ENCODE measurements around the gene LORICRIN.

The LORICRIN gene

GRCh38 chr1:153232553-153232952 is 26.9 kb upstream of the LORICRIN start:
- TF ChIP-seq, protein P1, sequence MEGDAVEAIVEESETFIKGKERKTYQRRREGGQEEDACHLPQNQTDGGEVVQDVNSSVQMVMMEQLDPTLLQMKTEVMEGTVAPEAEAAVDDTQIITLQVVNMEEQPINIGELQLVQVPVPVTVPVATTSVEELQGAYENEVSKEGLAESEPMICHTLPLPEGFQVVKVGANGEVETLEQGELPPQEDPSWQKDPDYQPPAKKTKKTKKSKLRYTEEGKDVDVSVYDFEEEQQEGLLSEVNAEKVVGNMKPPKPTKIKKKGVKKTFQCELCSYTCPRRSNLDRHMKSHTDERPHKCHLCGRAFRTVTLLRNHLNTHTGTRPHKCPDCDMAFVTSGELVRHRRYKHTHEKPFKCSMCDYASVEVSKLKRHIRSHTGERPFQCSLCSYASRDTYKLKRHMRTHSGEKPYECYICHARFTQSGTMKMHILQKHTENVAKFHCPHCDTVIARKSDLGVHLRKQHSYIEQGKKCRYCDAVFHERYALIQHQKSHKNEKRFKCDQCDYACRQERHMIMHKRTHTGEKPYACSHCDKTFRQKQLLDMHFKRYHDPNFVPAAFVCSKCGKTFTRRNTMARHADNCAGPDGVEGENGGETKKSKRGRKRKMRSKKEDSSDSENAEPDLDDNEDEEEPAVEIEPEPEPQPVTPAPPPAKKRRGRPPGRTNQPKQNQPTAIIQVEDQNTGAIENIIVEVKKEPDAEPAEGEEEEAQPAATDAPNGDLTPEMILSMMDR (IDR thresholded peaks at IDR 0.05; ENCODE audit: borderline replicate concordance, insufficient read depth, low read depth, low read length) = no peak
- H3K4me3 ChIP-seq (ENCODE audit: low read depth, low read length) = no peak overlapping the region

DNA sequence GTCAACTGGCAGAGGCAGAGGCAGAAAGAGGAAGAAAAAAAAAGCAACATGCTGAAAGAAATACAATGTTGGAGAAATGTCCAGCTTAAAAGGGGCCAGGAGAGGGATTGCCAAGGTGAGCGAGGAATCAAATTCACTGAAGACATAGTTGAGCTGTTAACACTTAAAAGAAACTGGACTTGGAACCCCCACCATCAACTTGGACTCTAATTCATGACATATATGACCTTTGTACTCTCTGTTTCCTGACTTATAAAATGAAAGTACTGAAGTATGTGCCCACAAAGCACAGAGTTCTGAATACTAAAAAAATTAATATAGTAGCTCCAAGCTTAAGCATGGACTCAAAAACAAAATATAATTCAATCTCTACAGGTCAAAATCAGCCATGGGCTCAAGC is 26.0 kb upstream of the LORICRIN start:
- no peak overlapping the region for H3K4me3 ChIP-seq (ENCODE audit: low read depth, low read length)
- TF ChIP-seq, protein P1 (IDR thresholded peaks at IDR 0.05; ENCODE audit: borderline replicate concordance, insufficient read depth, low read depth, low read length) = no peak

- no peak overlapping the region for H3K4me3 ChIP-seq (ENCODE audit: low read depth, low read length)
- TF ChIP-seq, protein P1 (IDR thresholded peaks at IDR 0.05; ENCODE audit: borderline replicate concordance, insufficient read depth, low read depth, low read length) = peak; percentile 40; the same call in 1 of the 2 replicates
These were observed 21.0 kb upstream of the LORICRIN start for GRCh38 chr1:153238527-153238926.

DNA sequence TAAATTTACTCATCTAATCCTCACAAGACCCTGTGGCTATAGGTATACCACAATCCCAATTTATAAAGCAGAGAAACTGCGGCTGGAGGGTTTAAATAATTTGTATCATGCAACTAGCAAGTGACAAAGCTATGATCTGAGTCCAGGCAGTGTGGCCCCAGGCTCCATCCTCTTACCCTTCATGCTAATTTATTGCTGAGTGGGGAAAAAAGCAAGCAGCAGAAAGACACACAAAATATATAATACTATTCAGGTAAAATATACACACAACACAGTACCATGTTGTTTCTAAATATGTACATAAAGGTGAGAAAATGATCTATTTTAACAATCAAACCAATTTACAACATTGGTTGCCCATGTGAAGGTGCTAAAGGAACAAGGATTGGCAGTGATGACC is 17.3 kb upstream of the LORICRIN start:
- no peak overlapping the region for H3K4me3 ChIP-seq (ENCODE audit: low read depth, low read length)
- TF ChIP-seq, protein P1 (IDR thresholded peaks at IDR 0.05; ENCODE audit: borderline replicate concordance, insufficient read depth, low read depth, low read length) = no peak

DNA sequence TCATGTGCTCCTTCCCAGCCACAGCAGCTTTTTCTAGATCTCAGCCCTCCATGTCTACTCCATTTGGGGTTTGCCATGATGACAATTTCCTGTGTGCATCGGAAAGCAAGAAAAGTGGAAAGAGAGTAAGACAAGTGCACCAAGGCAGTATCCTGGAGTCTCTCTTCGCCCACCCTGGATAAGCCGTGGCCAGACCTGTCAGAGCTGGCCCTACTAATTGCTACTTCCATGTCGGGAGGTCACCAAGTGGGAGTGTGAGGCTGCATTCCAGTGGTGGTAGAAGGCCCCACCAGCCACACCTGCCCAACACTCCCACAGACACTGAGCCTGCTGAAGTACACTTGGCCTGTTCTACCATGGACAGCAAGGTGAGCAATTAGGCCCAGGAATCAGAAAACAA is 14.0 kb upstream of the LORICRIN start:
- no peak overlapping the region for H3K4me3 ChIP-seq (ENCODE audit: low read depth, low read length)
- TF ChIP-seq, protein P1 (IDR thresholded peaks at IDR 0.05; ENCODE audit: borderline replicate concordance, insufficient read depth, low read depth, low read length) = no peak

DNA sequence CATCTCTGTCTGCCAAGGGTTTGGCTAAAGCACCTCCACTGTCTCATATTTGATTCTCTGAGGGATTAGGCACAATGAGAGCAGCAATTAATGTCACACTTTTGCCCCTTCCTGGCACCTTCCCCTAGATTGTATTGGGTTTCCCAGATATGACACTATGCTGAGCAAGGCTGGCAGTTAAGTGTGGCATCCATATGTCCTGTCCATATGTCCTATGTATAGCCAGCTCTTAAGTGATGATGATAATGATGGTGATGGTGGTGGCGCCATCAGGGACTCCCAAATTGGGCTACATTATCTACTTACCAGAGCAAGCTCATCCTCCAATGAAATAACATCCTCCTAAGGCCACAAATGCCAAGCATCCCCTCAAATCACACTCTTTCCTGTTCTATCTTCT is 13.5 kb upstream of the LORICRIN start:
- no peak overlapping the region for H3K4me3 ChIP-seq (ENCODE audit: low read depth, low read length)
- TF ChIP-seq, protein P1 (IDR thresholded peaks at IDR 0.05; ENCODE audit: borderline replicate concordance, insufficient read depth, low read depth, low read length) = no peak

DNA sequence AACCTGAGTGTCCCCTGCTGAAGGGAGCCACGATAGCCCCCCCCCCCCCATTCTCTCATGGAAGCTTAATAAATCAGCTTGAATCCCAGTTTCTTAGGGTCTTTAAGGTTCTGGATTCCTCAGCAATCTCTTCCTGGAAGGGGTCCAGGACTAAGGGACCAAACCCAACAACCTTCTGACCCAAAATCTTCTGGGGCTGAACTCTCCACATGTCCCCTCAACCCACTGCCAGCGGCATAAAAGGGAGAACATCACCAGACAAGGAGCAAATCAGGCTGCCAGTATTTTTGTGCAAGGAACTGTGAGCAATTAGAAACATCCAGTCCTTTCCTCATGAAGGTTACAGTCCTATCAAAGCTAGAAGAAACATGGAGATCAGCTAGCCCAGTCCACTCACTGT is 12.7 kb upstream of the LORICRIN start:
- TF ChIP-seq, protein P1 (IDR thresholded peaks at IDR 0.05; ENCODE audit: borderline replicate concordance, insufficient read depth, low read depth, low read length) = no peak
- no peak overlapping the region for H3K4me3 ChIP-seq (ENCODE audit: low read depth, low read length)
